Colonic mucosa (tissue), 4 donors: ENCODE results near the gene XRN1. TPM values are rescaled to one million over a fixed set of nuclear protein-coding genes. Genes with fewer than 3 reads are reported as not detected.

Source experiments
- DNase-seq: peaks from one replicate; pipeline ENCODE4 v3.0.0-alpha.2; 2020
- H3K27ac ChIP-seq: fragments of 200-600 bp; one replicate; pipeline ENCODE4 v1.8.0; 2021
- H3K27me3 ChIP-seq: fragments of 200-600 bp; one replicate; pipeline ENCODE4 v1.8.0; 2021
- H3K36me3 ChIP-seq: fragments of 200-600 bp; one replicate; pipeline ENCODE4 v1.8.0; 2021
- H3K4me1 ChIP-seq: fragments of 200-600 bp; one replicate; pipeline ENCODE4 v1.8.0; 2021; ENCODE audit warnings: mild to moderate bottlenecking
- H3K4me3 ChIP-seq: fragments of 200-600 bp; one replicate; pipeline ENCODE4 v1.8.0; 2021
- H3K9ac ChIP-seq, 2 donors: one replicate each; pipeline ENCODE4 v1.7.0; 2013; ENCODE audit warnings: control low read depth in 2 of 2, low read depth in 2 of 2, low read length in 2 of 2
- H3K9me3 ChIP-seq: fragments of 200-600 bp; one replicate; pipeline ENCODE4 v1.8.0; 2021
- intact Hi-C: fragments of 100-400 bp; cut with DNase I; formaldehyde crosslinking; loops from one replicate; pipeline ENCODE4 v1.14.1; 2022
- total RNA-seq, 2 donors: library from RNA; stranded (reverse); fragmentation: NEBNext Ultra II Directional in 1 of 2; extraction: Animal tissue kit (Norgen Biotek cat#: 25700) in 1 of 2; gene quantifications; one replicate each; pipeline ENCODE4 v1.2.1, GENCODE V29; 2021
- TF ChIP-seq, protein P1 (sequence below): fragments of 200-600 bp; IDR thresholded peaks from one replicate; pipeline ENCODE4 v1.8.0; 2022; ENCODE audit warnings: antibody characterized with exemption, mild to moderate bottlenecking
- donor health status: healthy.
- donor health status: DM: no; HTN: no; CAD: no.
- donor health status: DM: no; HTN: no; CAD: no.

The XRN1 gene
- total RNA-seq, 2 donors from 2014 or later = 23.3 to 57.0 TPM

DNA sequence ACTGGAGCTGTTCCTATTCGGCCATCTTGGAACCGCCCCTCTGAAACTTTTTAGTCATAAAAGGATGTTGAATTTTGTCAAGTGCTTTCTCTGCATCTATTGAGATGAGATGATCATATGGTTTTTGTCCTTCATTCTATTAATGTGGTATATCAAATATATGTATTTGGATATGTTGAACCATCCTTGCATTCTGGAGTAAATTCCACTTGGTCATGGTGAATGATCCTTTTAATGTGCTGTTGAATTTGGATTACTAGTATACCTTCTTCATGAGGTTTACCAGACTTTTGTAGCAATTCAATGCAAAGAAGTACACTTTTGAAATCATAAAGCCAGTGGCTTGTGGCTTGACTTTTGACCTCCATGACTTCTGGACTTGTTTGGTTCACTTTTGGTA, 33.4 kb upstream of the XRN1 start:
- Histone ChIP-seq H3K4me3 (no peak overlapping the region), H3K27me3 (no peaks in the 10 kb centered on the region), H3K27ac (no peak overlapping the region), H3K9me3 (no peaks in the 10 kb centered on the region), H3K9ac (no peak overlapping the region), H3K36me3 (no peaks in the 10 kb centered on the region), H3K4me1 (no peaks in the 10 kb centered on the region)
- intact Hi-C loops = no loop called here
- TF ChIP-seq, protein P1, sequence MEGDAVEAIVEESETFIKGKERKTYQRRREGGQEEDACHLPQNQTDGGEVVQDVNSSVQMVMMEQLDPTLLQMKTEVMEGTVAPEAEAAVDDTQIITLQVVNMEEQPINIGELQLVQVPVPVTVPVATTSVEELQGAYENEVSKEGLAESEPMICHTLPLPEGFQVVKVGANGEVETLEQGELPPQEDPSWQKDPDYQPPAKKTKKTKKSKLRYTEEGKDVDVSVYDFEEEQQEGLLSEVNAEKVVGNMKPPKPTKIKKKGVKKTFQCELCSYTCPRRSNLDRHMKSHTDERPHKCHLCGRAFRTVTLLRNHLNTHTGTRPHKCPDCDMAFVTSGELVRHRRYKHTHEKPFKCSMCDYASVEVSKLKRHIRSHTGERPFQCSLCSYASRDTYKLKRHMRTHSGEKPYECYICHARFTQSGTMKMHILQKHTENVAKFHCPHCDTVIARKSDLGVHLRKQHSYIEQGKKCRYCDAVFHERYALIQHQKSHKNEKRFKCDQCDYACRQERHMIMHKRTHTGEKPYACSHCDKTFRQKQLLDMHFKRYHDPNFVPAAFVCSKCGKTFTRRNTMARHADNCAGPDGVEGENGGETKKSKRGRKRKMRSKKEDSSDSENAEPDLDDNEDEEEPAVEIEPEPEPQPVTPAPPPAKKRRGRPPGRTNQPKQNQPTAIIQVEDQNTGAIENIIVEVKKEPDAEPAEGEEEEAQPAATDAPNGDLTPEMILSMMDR = no peak
- DNase-seq = no peak

GRCh38 chr3:142470826-142471225, 23.0 kb upstream of the XRN1 start:
- intact Hi-C loops = no loop called here
- no peaks in the 10 kb centered on the region for H3K27me3 ChIP-seq
- TF ChIP-seq, protein P1 = no peak
- H3K4me3 ChIP-seq = no peak overlapping the region
- H3K36me3 ChIP-seq = no peaks in the 10 kb centered on the region
- no peak for DNase-seq
- no peaks in the 10 kb centered on the region for H3K4me1 ChIP-seq
- H3K9ac ChIP-seq = no peak overlapping the region
- no peaks in the 10 kb centered on the region for H3K9me3 ChIP-seq
- H3K27ac ChIP-seq = no peak overlapping the region

DNA sequence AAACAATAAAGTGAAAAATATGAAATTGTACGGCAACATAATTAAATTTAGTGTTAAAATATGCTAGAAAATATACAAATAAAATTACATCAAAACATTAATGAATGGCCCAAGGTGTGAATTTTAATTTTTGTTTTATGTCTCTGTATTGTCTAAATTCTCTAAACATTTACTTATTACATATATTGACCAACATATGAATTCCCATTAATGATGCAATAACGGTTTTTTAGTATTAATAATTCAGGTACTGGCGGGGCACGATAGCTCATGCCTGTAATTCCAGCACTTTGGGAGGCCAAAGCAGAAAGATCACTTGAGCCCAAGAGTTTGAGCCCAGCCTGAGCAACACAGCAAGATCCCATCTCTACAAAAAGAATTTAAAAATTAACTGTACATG, 20.6 kb upstream of the XRN1 start:
- H3K27ac ChIP-seq = no peak overlapping the region
- no peak overlapping the region for H3K9ac ChIP-seq
- TF ChIP-seq, protein P1 = no peak
- H3K9me3 ChIP-seq = no peaks in the 10 kb centered on the region
- no peaks in the 10 kb centered on the region for H3K36me3 ChIP-seq
- DNase-seq = no peak
- H3K4me1 ChIP-seq = no peaks in the 10 kb centered on the region
- H3K4me3 ChIP-seq = no peak overlapping the region
- intact Hi-C loops = no loop called here
- no peaks in the 10 kb centered on the region for H3K27me3 ChIP-seq

GRCh38 chr3:142467768-142468167, 19.9 kb upstream of the XRN1 start:
- Histone ChIP-seq H3K27ac (no peak overlapping the region), H3K4me3 (no peak overlapping the region), H3K27me3 (no peaks in the 10 kb centered on the region), H3K36me3 (no peaks in the 10 kb centered on the region), H3K9me3 (no peaks in the 10 kb centered on the region), H3K4me1 (no peaks in the 10 kb centered on the region), H3K9ac (no peak overlapping the region)
- TF ChIP-seq, protein P1 = no peak
- intact Hi-C loops = no loop called here
- no peak for DNase-seq

- Histone ChIP-seq H3K4me3 (no peak overlapping the region), H3K36me3 (no peaks in the 10 kb centered on the region), H3K9ac (no peak overlapping the region), H3K9me3 (no peaks in the 10 kb centered on the region), H3K4me1 (no peaks in the 10 kb centered on the region), H3K27ac (no peak overlapping the region), H3K27me3 (no peaks in the 10 kb centered on the region)
- intact Hi-C loops = no loop called here
- TF ChIP-seq, protein P1 = no peak
- DNase-seq = no peak
These were observed 12.9 kb upstream of the XRN1 start for GRCh38 chr3:142460689-142461088.

DNA sequence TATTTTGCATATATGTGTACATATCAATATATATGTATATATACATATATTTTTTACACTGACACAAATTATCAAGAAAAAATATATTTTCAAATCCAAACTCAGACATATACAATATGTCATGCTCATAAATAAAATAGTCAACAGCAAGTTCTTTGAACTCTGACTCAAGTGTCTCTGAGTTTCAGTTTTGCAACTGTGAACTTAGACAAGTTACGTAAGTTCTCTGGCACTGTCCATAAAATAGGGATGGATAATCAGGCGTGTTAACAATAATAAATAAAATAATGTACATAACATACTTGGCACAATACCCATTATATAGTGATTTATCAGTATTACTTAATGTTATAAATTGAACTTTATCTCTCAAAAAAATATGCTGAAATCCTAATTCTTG, 12.1 kb upstream of the XRN1 start:
- TF ChIP-seq, protein P1 = no peak
- Histone ChIP-seq H3K36me3 (no peaks in the 10 kb centered on the region), H3K4me3 (no peak overlapping the region), H3K27ac (no peak overlapping the region), H3K4me1 (no peaks in the 10 kb centered on the region), H3K9me3 (no peaks in the 10 kb centered on the region), H3K9ac (no peak overlapping the region), H3K27me3 (no peaks in the 10 kb centered on the region)
- no peak for DNase-seq
- intact Hi-C loops = no loop called here
